Astrocyte (in vitro differentiated cells and primary cell): ENCODE results near the gene CELSR3. TPM values are rescaled to one million over a fixed set of nuclear protein-coding genes. Genes with fewer than 3 reads are reported as not detected.

Experiments
- DNase-seq: peaks from one replicate; pipeline ENCODE4 v3.0.0-alpha.2; 2010; ENCODE audit warnings: low read depth
- FAIRE-seq: peaks from 2 replicates; lab custom pipeline; 2011; peaks lifted over from hg19 to GRCh38; lab: Jason Lieb, UNC
- H2AFZ ChIP-seq: 2 replicates; pipeline ENCODE4 v1.6.0; 2012; ENCODE audit warnings: low read depth, low read length, inconsistent platforms
- H3K27ac ChIP-seq: 2 replicates; pipeline ENCODE4 v1.5.1; 2011; ENCODE audit warnings: low read depth, low read length, inconsistent platforms
- H3K27me3 ChIP-seq: 2 replicates; pipeline ENCODE4 v1.6.0; 2011; ENCODE audit warnings: low read length, inconsistent platforms; ENCODE audit not compliant: insufficient read depth
- H3K36me3 ChIP-seq: 2 replicates; pipeline ENCODE4 v1.5.1; 2011; ENCODE audit warnings: low read length, inconsistent platforms; ENCODE audit not compliant: insufficient read depth
- H3K4me1 ChIP-seq: 2 replicates; pipeline ENCODE4 v1.5.1; 2011; ENCODE audit warnings: low read length, inconsistent platforms; ENCODE audit not compliant: insufficient read depth
- H3K4me2 ChIP-seq: 2 replicates; pipeline ENCODE4 v1.6.0; 2012; ENCODE audit warnings: low read length, inconsistent platforms
- H3K4me3 ChIP-seq: 2 replicates; pipeline ENCODE4 v1.5.1; 2011; ENCODE audit warnings: low read depth, mild to moderate bottlenecking, low read length, inconsistent platforms; ENCODE audit not compliant: insufficient read depth
- H3K79me2 ChIP-seq: 2 replicates; pipeline ENCODE4 v1.6.0; 2012; ENCODE audit warnings: mild to moderate bottlenecking, low read length, inconsistent platforms; ENCODE audit not compliant: insufficient read depth
- H3K9ac ChIP-seq: 2 replicates; pipeline ENCODE4 v1.6.0; 2012; ENCODE audit warnings: mild to moderate bottlenecking, low read length, inconsistent platforms
- H3K9me3 ChIP-seq: 2 replicates; pipeline ENCODE4 v1.5.1; 2012; ENCODE audit warnings: low read depth, mild to moderate bottlenecking, low read length, inconsistent platforms; ENCODE audit not compliant: insufficient read depth
- H4K20me1 ChIP-seq: 2 replicates; pipeline ENCODE4 v1.6.0; 2012; ENCODE audit warnings: low read length, inconsistent platforms; ENCODE audit not compliant: insufficient read depth
- H3K27ac Mint-ChIP-seq: one replicate; pipeline ENCODE4 v1.8.0; 2021; ENCODE audit warnings: mild to moderate bottlenecking, mixed read lengths; ENCODE audit not compliant: unreplicated experiment
- H3K27me3 Mint-ChIP-seq: one replicate; pipeline ENCODE4 v1.8.0; 2021; ENCODE audit warnings: low read depth, mixed read lengths; ENCODE audit not compliant: unreplicated experiment
- H3K36me3 Mint-ChIP-seq: one replicate; pipeline ENCODE4 v1.8.0; 2021; ENCODE audit warnings: low read depth, mixed read lengths; ENCODE audit not compliant: unreplicated experiment
- H3K4me1 Mint-ChIP-seq: one replicate; pipeline ENCODE4 v1.8.0; 2021; ENCODE audit warnings: low read depth, mixed read lengths; ENCODE audit not compliant: unreplicated experiment
- H3K4me3 Mint-ChIP-seq: one replicate; pipeline ENCODE4 v1.8.0; 2021; ENCODE audit warnings: mild to moderate bottlenecking, moderate library complexity, mixed read lengths; ENCODE audit not compliant: unreplicated experiment
- H3K9me3 Mint-ChIP-seq: one replicate; pipeline ENCODE4 v1.8.0; 2021; ENCODE audit warnings: mild to moderate bottlenecking, mixed read lengths; ENCODE audit not compliant: unreplicated experiment
- CTCF ChIP-seq: IDR thresholded peaks from 2 replicates; pipeline ENCODE4 v1.5.1; 2011; ENCODE audit warnings: low read depth, mild to moderate bottlenecking, inconsistent platforms, low read length, moderate library complexity; ENCODE audit not compliant: insufficient read depth
- EZH2 ChIP-seq: IDR thresholded peaks from 2 replicates; pipeline ENCODE4 v1.6.1; 2012; ENCODE audit warnings: mild to moderate bottlenecking, low read length, inconsistent platforms; ENCODE audit not compliant: insufficient read depth
- microRNA-seq: library from miRNA; unstranded; fragments of <30 nt; microRNA quantifications from one replicate; pipeline ENCODE4 v1.2.0, GENCODE V29; 2020
- total RNA-seq: library from RNA; stranded (reverse); gene quantifications from 2 replicates; pipeline ENCODE4 v1.2.1, GENCODE V29; 2021

Gene CELSR3
- total RNA-seq, 1 donor from 2014 or later = 8.6 TPM

- Histone ChIP-seq H3K27me3 (no peaks in the 10 kb centered on the region), H3K9me3 (no peaks in the 10 kb centered on the region), H3K79me2 (peaks cover 30% of the 10 kb centered on the region), H3K9ac (no peak overlapping the region), H3K27ac (no peak overlapping the region), H3K4me1 (peaks cover 2% of the 10 kb centered on the region), H4K20me1 (peaks cover 74% of the 10 kb centered on the region), H3K4me3 (no peak overlapping the region), H3K4me2 (no peak overlapping the region), H2AFZ (no peak overlapping the region), H3K36me3 (peaks cover 10% of the 10 kb centered on the region)
- Mint-ChIP-seq H3K27me3 (peaks cover 15% of the 10 kb centered on the region), H3K4me1 (no peaks in the 10 kb centered on the region), H3K9me3 (peaks cover under 1% of the 10 kb centered on the region), H3K4me3 (no peak overlapping the region), H3K27ac (no peak overlapping the region), H3K36me3 (peaks cover 38% of the 10 kb centered on the region)
- TF ChIP-seq CTCF = no peak
- no peak for TF ChIP-seq EZH2
- DNase-seq (no peak), FAIRE-seq (no peak)
These were observed 75.0 kb downstream of the CELSR3 start for GRCh38 chr3:48587686-48588085.

Small RNAs within 50 kb of the gene (microRNA-seq; reads per million reads assigned to microRNA genes)
- not detected for gene MIR4793

Other genes with a start within 250 kb of the CELSR3 start
- 42.0 and 59.2 TPM in 2 replicates for gene PLXNB1, start 232.8 kb downstream of the CELSR3 start, total RNA-seq
- gene CCDC51, start 222.8 kb downstream of the CELSR3 start, total RNA-seq = 16.4 and 16.5 TPM in 2 replicates
- 252 and 272 TPM in 2 replicates for gene TMA7, start 222.6 kb downstream of the CELSR3 start, total RNA-seq
- 6.2 and 6.6 TPM in 2 replicates for gene ATRIP, start 216.1 kb downstream of the CELSR3 start, total RNA-seq
- 333 and 346 TPM in 2 replicates for gene SHISA5, start 158.7 kb downstream of the CELSR3 start, total RNA-seq
- 27.5 and 27.8 TPM in 2 replicates for gene PFKFB4, start 106.1 kb downstream of the CELSR3 start, total RNA-seq
- 2.8 and 3.3 TPM in 2 replicates for gene UCN2, start 99.1 kb downstream of the CELSR3 start, total RNA-seq
- 25.8 and 28.7 TPM in 2 replicates for gene COL7A1, start 67.6 kb downstream of the CELSR3 start, total RNA-seq
- gene UQCRC1, start 53.2 kb downstream of the CELSR3 start, total RNA-seq = 190 and 199 TPM in 2 replicates
- 0.36 and 0.48 TPM in 2 replicates for gene TMEM89, start 41.1 kb downstream of the CELSR3 start, total RNA-seq
- gene SLC26A6, start 27.4 kb downstream of the CELSR3 start, total RNA-seq = 30.3 and 32.0 TPM in 2 replicates
- gene NCKIPSD, start 23.0 kb upstream of the CELSR3 start, total RNA-seq = 18.3 and 21.6 TPM in 2 replicates
- 92.9 and 104 TPM in 2 replicates for gene IP6K2, start 54.3 kb upstream of the CELSR3 start, total RNA-seq
- gene PRKAR2A, start 185.0 kb upstream of the CELSR3 start, total RNA-seq = 52.5 and 55.5 TPM in 2 replicates
- 25.0 and 27.3 TPM in 2 replicates for gene SLC25A20, start 236.0 kb upstream of the CELSR3 start, total RNA-seq